ENCODE results near the gene MAP3K13.

DNA sequence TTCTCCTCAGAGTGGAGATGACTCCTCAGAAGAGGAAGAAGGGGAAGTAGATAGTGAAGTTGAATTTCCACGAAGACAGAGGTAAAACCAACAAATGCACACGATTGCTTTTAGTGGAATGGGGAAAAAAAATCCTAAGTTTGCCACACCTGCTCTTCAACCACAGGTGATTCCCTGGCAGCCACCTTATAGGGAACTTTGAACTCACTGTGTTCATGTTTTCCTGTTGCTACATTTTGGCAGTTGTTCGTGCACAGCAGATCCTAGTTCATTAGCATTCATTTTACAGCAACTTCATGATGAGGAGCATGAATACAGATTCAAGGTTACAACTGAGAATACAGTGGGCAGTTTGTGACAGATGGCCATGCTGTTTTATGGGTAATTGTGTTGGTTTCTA lies 114.4 kb downstream of the MAP3K13 start:
- no peak for TF ChIP-seq SIN3A (IDR thresholded peaks at IDR 0.05; ENCODE audit: low read depth)
- no peak for TF ChIP-seq JUND (IDR thresholded peaks at IDR 0.05)
- TF ChIP-seq, protein P1, sequence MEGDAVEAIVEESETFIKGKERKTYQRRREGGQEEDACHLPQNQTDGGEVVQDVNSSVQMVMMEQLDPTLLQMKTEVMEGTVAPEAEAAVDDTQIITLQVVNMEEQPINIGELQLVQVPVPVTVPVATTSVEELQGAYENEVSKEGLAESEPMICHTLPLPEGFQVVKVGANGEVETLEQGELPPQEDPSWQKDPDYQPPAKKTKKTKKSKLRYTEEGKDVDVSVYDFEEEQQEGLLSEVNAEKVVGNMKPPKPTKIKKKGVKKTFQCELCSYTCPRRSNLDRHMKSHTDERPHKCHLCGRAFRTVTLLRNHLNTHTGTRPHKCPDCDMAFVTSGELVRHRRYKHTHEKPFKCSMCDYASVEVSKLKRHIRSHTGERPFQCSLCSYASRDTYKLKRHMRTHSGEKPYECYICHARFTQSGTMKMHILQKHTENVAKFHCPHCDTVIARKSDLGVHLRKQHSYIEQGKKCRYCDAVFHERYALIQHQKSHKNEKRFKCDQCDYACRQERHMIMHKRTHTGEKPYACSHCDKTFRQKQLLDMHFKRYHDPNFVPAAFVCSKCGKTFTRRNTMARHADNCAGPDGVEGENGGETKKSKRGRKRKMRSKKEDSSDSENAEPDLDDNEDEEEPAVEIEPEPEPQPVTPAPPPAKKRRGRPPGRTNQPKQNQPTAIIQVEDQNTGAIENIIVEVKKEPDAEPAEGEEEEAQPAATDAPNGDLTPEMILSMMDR (IDR thresholded peaks at IDR 0.05 in 2 of 3, conservative IDR thresholded peaks at IDR 0.05 in 1 of 3; ENCODE audit: borderline replicate concordance in 1 of 3, insufficient read depth in 1 of 3, low read depth in 2 of 3, low read length in 2 of 3), result no peak
- TF ChIP-seq FOSL1 (IDR thresholded peaks at IDR 0.05; ENCODE audit: low read depth), result no peak
- TF ChIP-seq YY1 (IDR thresholded peaks at IDR 0.05; ENCODE audit: extremely low read depth, insufficient replicate concordance, low read depth, low read length), result no peak

Measured in HCT116 (cell line).